ENCODE results near the gene JAKMIP2.

DNA sequence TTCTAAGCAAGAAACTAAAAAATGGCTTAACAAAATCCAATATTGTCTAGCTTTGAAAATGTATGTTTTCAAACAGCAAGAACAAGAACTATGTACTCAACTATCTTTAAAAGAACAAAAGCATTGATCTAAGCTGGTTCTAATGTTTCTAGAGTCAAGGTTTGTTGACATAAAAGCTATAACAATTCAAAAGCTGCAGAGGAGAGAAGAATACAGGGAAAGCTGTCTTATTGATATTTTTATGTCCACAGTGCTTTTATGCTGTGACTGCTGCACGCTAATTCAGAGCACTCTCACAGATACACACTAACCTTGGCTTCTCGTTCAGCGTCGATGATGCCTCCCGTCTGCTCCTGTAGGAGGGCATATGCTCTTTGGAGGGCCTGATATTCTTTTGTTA is 143.2 kb downstream of the JAKMIP2 start:
- no peak for TF ChIP-seq EP300 (IDR thresholded peaks at IDR 0.05)
- no peak for TF ChIP-seq CTCF (IDR thresholded peaks at IDR 0.05)
